ENCODE data around the gene HHAT.

HHAT gene

GRCh38 chr1:210600421-210601159, 271.9 kb downstream of the HHAT start:
- no peak for DNase-seq (ENCODE audit: low spot score)

- no peak for DNase-seq (ENCODE audit: low spot score)
Measured at GRCh38 chr1:210603123-210603522, 274.4 kb downstream of the HHAT start.

GRCh38 chr1:210605099-210605498, 276.4 kb downstream of the HHAT start:
- DNase-seq (ENCODE audit: low spot score), result no peak

GRCh38 chr1:210607361-210607760, 278.7 kb downstream of the HHAT start:
- no peak for DNase-seq (ENCODE audit: low spot score)

- no peak for DNase-seq (ENCODE audit: low spot score)
Measured at GRCh38 chr1:210608767-210609166, 280.1 kb downstream of the HHAT start.

- no peak for DNase-seq (ENCODE audit: low spot score)
Measured at GRCh38 chr1:210616356-210616755, 287.7 kb downstream of the HHAT start.

GRCh38 chr1:210617293-210617692, 288.6 kb downstream of the HHAT start:
- no peak for DNase-seq (ENCODE audit: low spot score)

- DNase-seq (ENCODE audit: low spot score), result no peak
Measured at GRCh38 chr1:210618369-210618768, 289.7 kb downstream of the HHAT start.

GRCh38 chr1:210620867-210621488, 292.3 kb downstream of the HHAT start:
- DNase-seq (ENCODE audit: low spot score), result no peak

GRCh38 chr1:210621712-210622111, 293.0 kb downstream of the HHAT start:
- no peak for DNase-seq (ENCODE audit: low spot score)

GRCh38 chr1:210624722-210625121, 296.0 kb downstream of the HHAT start:
- DNase-seq (ENCODE audit: low spot score), result no peak

- DNase-seq (ENCODE audit: low spot score), result no peak
Measured at GRCh38 chr1:210625715-210626114, 297.0 kb downstream of the HHAT start.

GRCh38 chr1:210626341-210626740, 297.6 kb downstream of the HHAT start:
- DNase-seq (ENCODE audit: low spot score), result no peak

GRCh38 chr1:210627755-210628154, 299.1 kb downstream of the HHAT start:
- no peak for DNase-seq (ENCODE audit: low spot score)

GRCh38 chr1:210629276-210629675, 300.6 kb downstream of the HHAT start:
- no peak for DNase-seq (ENCODE audit: low spot score)

- no peak for DNase-seq (ENCODE audit: low spot score)
Measured at GRCh38 chr1:210631399-210631798, 302.7 kb downstream of the HHAT start.

- DNase-seq (ENCODE audit: low spot score), result no peak
Measured at GRCh38 chr1:210633140-210633539, 304.4 kb downstream of the HHAT start.

- no peak for DNase-seq (ENCODE audit: low spot score)
Measured at GRCh38 chr1:210633636-210634035, 304.9 kb downstream of the HHAT start.

- no peak for DNase-seq (ENCODE audit: low spot score)
Measured at GRCh38 chr1:210635108-210635507, 306.4 kb downstream of the HHAT start.

GRCh38 chr1:210641582-210641981, 312.9 kb downstream of the HHAT start:
- DNase-seq (ENCODE audit: low spot score), result no peak

GRCh38 chr1:210645582-210646257, 317.0 kb downstream of the HHAT start:
- no peak for DNase-seq (ENCODE audit: low spot score)

GRCh38 chr1:210646258-210646616, 317.5 kb downstream of the HHAT start:
- DNase-seq (ENCODE audit: low spot score), result no peak
